Nephron progenitor cell (in vitro differentiated cells): ENCODE results near the gene FNDC3B.
A peak's percentile ranks its signal among the peaks of the same experiment; 100 is the strongest.

ENCODE experiments used
- DNase-seq: peaks from one replicate; pipeline ENCODE4 v3.0.0; 2021
- H3K27ac Mint-ChIP-seq: 2 replicates; pipeline ENCODE4 v1.8.0; 2021; ENCODE audit warnings: mild to moderate bottlenecking, moderate library complexity, mixed read lengths
- H3K27me3 Mint-ChIP-seq: 2 replicates; pipeline ENCODE4 v1.8.0; 2021; ENCODE audit warnings: mild to moderate bottlenecking, low read depth, mixed read lengths; ENCODE audit not compliant: poor library complexity
- H3K36me3 Mint-ChIP-seq: 2 replicates; pipeline ENCODE4 v1.8.0; 2021; ENCODE audit warnings: low read depth, mixed read lengths
- H3K4me1 Mint-ChIP-seq: 2 replicates; pipeline ENCODE4 v1.8.0; 2021; ENCODE audit warnings: mixed read lengths
- H3K4me3 Mint-ChIP-seq: 2 replicates; pipeline ENCODE4 v1.8.0; 2021; ENCODE audit warnings: mild to moderate bottlenecking, moderate library complexity, mixed read lengths
- H3K9me3 Mint-ChIP-seq: 2 replicates; pipeline ENCODE4 v1.8.0; 2021; ENCODE audit warnings: mild to moderate bottlenecking, moderate library complexity, mixed read lengths
- CTCF ChIP-seq: fragments of 200-600 bp; sonication (generic); IDR thresholded peaks from 2 replicates; pipeline ENCODE4 v1.5.0; 2021; ENCODE audit warnings: antibody characterized with exemption

The FNDC3B gene

GRCh38 chr3:172100482-172100881, 61.1 kb downstream of the FNDC3B start:
- DNase-seq: no peak
- Mint-ChIP-seq H3K4me3 (no peak overlapping the region), H3K36me3 (peaks cover 5% of the 10 kb centered on the region), H3K27me3 (no peaks in the 10 kb centered on the region), H3K4me1 (peaks cover 77% of the 10 kb centered on the region), H3K27ac (no peak overlapping the region), H3K9me3 (no peaks in the 10 kb centered on the region)
- TF ChIP-seq CTCF: no peak

GRCh38 chr3:172101107-172101506, 61.7 kb downstream of the FNDC3B start:
- Mint-ChIP-seq H3K36me3 (peaks cover 10% of the 10 kb centered on the region), H3K4me1 (peaks cover 77% of the 10 kb centered on the region), H3K9me3 (no peaks in the 10 kb centered on the region), H3K27me3 (no peaks in the 10 kb centered on the region), H3K27ac (no peak overlapping the region), H3K4me3 (no peak overlapping the region)
- no peak for DNase-seq
- no peak for TF ChIP-seq CTCF

- peaks cover 22% of the 10 kb centered on the region for H3K36me3 Mint-ChIP-seq
- peak overlapping the region; percentile 19 for H3K27ac Mint-ChIP-seq
- DNase-seq: no peak
- H3K4me3 Mint-ChIP-seq: no peak overlapping the region
- H3K4me1 Mint-ChIP-seq: peaks cover 78% of the 10 kb centered on the region
- no peak for TF ChIP-seq CTCF
- H3K9me3 Mint-ChIP-seq: no peaks in the 10 kb centered on the region
- H3K27me3 Mint-ChIP-seq: no peaks in the 10 kb centered on the region
These were observed 62.9 kb downstream of the FNDC3B start for GRCh38 chr3:172102123-172102882.

- Mint-ChIP-seq H3K27me3 (no peaks in the 10 kb centered on the region), H3K27ac (peak overlapping the region; percentile 19), H3K9me3 (no peaks in the 10 kb centered on the region), H3K36me3 (peaks cover 27% of the 10 kb centered on the region), H3K4me3 (no peak overlapping the region), H3K4me1 (peaks cover 78% of the 10 kb centered on the region)
- TF ChIP-seq CTCF: no peak
- no peak for DNase-seq
These were observed 63.5 kb downstream of the FNDC3B start for GRCh38 chr3:172102883-172103310.

GRCh38 chr3:172103724-172104123, 64.3 kb downstream of the FNDC3B start:
- Mint-ChIP-seq H3K27me3 (no peaks in the 10 kb centered on the region), H3K4me1 (peaks cover 70% of the 10 kb centered on the region), H3K9me3 (no peaks in the 10 kb centered on the region), H3K4me3 (peak overlapping the region; percentile 25), H3K27ac (no peak overlapping the region), H3K36me3 (peaks cover 31% of the 10 kb centered on the region)
- no peak for DNase-seq
- TF ChIP-seq CTCF: no peak
